NCI-H345 treated with DMSO at 0.1 percent for 48 hours (cell line): ENCODE results near the gene ATP10B.

Source experiments
- DNase-seq: peaks from one replicate; lab custom pipeline; 2025; ENCODE audit not compliant: unreplicated experiment; lab: John Stamatoyannopoulos, UW

The ATP10B gene

GRCh38 chr5:160556846-160557245 lies 295.2 kb downstream of the ATP10B start:
- no peak for DNase-seq

- no peak for DNase-seq
These were observed 295.9 kb downstream of the ATP10B start for GRCh38 chr5:160555971-160556631.

GRCh38 chr5:160555581-160555970 lies 296.4 kb downstream of the ATP10B start:
- no peak for DNase-seq

- no peak for DNase-seq
These were observed 301.9 kb downstream of the ATP10B start for GRCh38 chr5:160550075-160550474.

GRCh38 chr5:160548949-160549645 lies 302.9 kb downstream of the ATP10B start:
- no peak for DNase-seq

- no peak for DNase-seq
These were observed 304.1 kb downstream of the ATP10B start for GRCh38 chr5:160547872-160548271.

- DNase-seq: no peak
These were observed 304.9 kb downstream of the ATP10B start for GRCh38 chr5:160547061-160547460.

- no peak for DNase-seq
These were observed 306.2 kb downstream of the ATP10B start for GRCh38 chr5:160545832-160546231.

GRCh38 chr5:160543395-160543794 lies 308.6 kb downstream of the ATP10B start:
- DNase-seq: no peak

GRCh38 chr5:160542840-160543239 lies 309.2 kb downstream of the ATP10B start:
- DNase-seq: no peak

- DNase-seq: no peak
These were observed 309.7 kb downstream of the ATP10B start for GRCh38 chr5:160542281-160542680.

GRCh38 chr5:160539431-160539830 lies 312.6 kb downstream of the ATP10B start:
- no peak for DNase-seq

GRCh38 chr5:160537940-160538339 lies 314.1 kb downstream of the ATP10B start:
- no peak for DNase-seq

- no peak for DNase-seq
These were observed 314.9 kb downstream of the ATP10B start for GRCh38 chr5:160537116-160537515.

- DNase-seq: no peak
These were observed 317.1 kb downstream of the ATP10B start for GRCh38 chr5:160534914-160535313.

GRCh38 chr5:160534125-160534524 lies 317.9 kb downstream of the ATP10B start:
- no peak for DNase-seq

- no peak for DNase-seq
These were observed 326.3 kb downstream of the ATP10B start for GRCh38 chr5:160525471-160526261.

- no peak for DNase-seq
These were observed 327.2 kb downstream of the ATP10B start for GRCh38 chr5:160524827-160525226.

- no peak for DNase-seq
These were observed 328.4 kb downstream of the ATP10B start for GRCh38 chr5:160523502-160524163.

GRCh38 chr5:160521392-160521663 lies 330.7 kb downstream of the ATP10B start:
- no peak for DNase-seq

- DNase-seq: no peak
These were observed 331.2 kb downstream of the ATP10B start for GRCh38 chr5:160520609-160521391.
